ENCODE results near the gene SLC30A2.

Gene SLC30A2

GRCh38 chr1:26066160-26066559 lies 20.2 kb upstream of the SLC30A2 start:
- Histone ChIP-seq H3K79me2 (no peaks in the 10 kb centered on the region), H3K4me1 (no peaks in the 10 kb centered on the region), H3K27me3 (ENCODE audit: control insufficient read depth, insufficient read depth, low read length) (no peaks in the 10 kb centered on the region), H3K27ac (no peak overlapping the region), H3K36me3 (ENCODE audit: control insufficient read depth, insufficient read depth, low read length) (no peaks in the 10 kb centered on the region), H3K9ac (no peak overlapping the region), H3K4me3 (ENCODE audit: low read depth, low read length) (no peak overlapping the region), H2AFZ (no peak overlapping the region), H3K4me2 (ENCODE audit: low read length) (no peak overlapping the region), H3K9me3 (ENCODE audit: control insufficient read depth, low read length) (no peaks in the 10 kb centered on the region)
- no peak for TF ChIP-seq CTCF (IDR thresholded peaks at IDR 0.05)

GRCh38 chr1:26064553-26064952 lies 18.6 kb upstream of the SLC30A2 start:
- Histone ChIP-seq H2AFZ (no peak overlapping the region), H3K36me3 (ENCODE audit: control insufficient read depth, insufficient read depth, low read length) (no peaks in the 10 kb centered on the region), H3K27me3 (ENCODE audit: control insufficient read depth, insufficient read depth, low read length) (no peaks in the 10 kb centered on the region), H3K4me3 (ENCODE audit: low read depth, low read length) (no peak overlapping the region), H3K4me1 (no peaks in the 10 kb centered on the region), H3K9me3 (ENCODE audit: control insufficient read depth, low read length) (no peaks in the 10 kb centered on the region), H3K79me2 (no peaks in the 10 kb centered on the region), H3K27ac (no peak overlapping the region), H3K9ac (no peak overlapping the region), H3K4me2 (ENCODE audit: low read length) (no peak overlapping the region)
- TF ChIP-seq CTCF (IDR thresholded peaks at IDR 0.05) = no peak

GRCh38 chr1:26060832-26061574 lies 15.1 kb upstream of the SLC30A2 start:
- H3K27ac ChIP-seq = no peak overlapping the region

GRCh38 chr1:26059906-26060305 lies 14.0 kb upstream of the SLC30A2 start:
- Histone ChIP-seq H3K9me3 (ENCODE audit: control insufficient read depth, low read length) (no peaks in the 10 kb centered on the region), H3K27me3 (ENCODE audit: control insufficient read depth, insufficient read depth, low read length) (no peaks in the 10 kb centered on the region), H3K36me3 (ENCODE audit: control insufficient read depth, insufficient read depth, low read length) (no peaks in the 10 kb centered on the region), H3K79me2 (no peaks in the 10 kb centered on the region), H3K9ac (no peak overlapping the region), H3K4me2 (ENCODE audit: low read length) (no peak overlapping the region), H3K4me1 (no peaks in the 10 kb centered on the region), H3K4me3 (ENCODE audit: low read depth, low read length) (no peak overlapping the region), H3K27ac (no peak overlapping the region), H2AFZ (no peak overlapping the region)
- TF ChIP-seq CTCF (IDR thresholded peaks at IDR 0.05) = no peak

More at GRCh38 chr1:26060832-26061574, 15.1 kb upstream of the SLC30A2 start:
- Histone ChIP-seq H3K9me3 (ENCODE audit: control insufficient read depth, low read length) (no peaks in the 10 kb centered on the region), H3K27me3 (ENCODE audit: control insufficient read depth, insufficient read depth, low read length) (no peaks in the 10 kb centered on the region), H2AFZ (no peak overlapping the region), H3K4me1 (no peaks in the 10 kb centered on the region), H3K9ac (no peak overlapping the region), H3K36me3 (ENCODE audit: control insufficient read depth, insufficient read depth, low read length) (no peaks in the 10 kb centered on the region), H3K4me3 (ENCODE audit: low read depth, low read length) (no peak overlapping the region), H3K4me2 (ENCODE audit: low read length) (no peak overlapping the region), H3K79me2 (no peaks in the 10 kb centered on the region)
- no peak for TF ChIP-seq CTCF (IDR thresholded peaks at IDR 0.05)

GRCh38 chr1:26058052-26058595 lies 12.2 kb upstream of the SLC30A2 start:
- H2AFZ ChIP-seq = no peak overlapping the region
- no peaks in the 10 kb centered on the region for H3K27me3 ChIP-seq (ENCODE audit: control insufficient read depth, insufficient read depth, low read length)
- H3K36me3 ChIP-seq (ENCODE audit: control insufficient read depth, insufficient read depth, low read length) = no peaks in the 10 kb centered on the region
- no peak overlapping the region for H3K27ac ChIP-seq
- H3K79me2 ChIP-seq = no peaks in the 10 kb centered on the region
- H3K4me1 ChIP-seq = no peaks in the 10 kb centered on the region
- no peak overlapping the region for H3K4me3 ChIP-seq (ENCODE audit: low read depth, low read length)
- no peak overlapping the region for H3K4me2 ChIP-seq (ENCODE audit: low read length)
- no peaks in the 10 kb centered on the region for H3K9me3 ChIP-seq (ENCODE audit: control insufficient read depth, low read length)
- no peak overlapping the region for H3K9ac ChIP-seq
- TF ChIP-seq CTCF (IDR thresholded peaks at IDR 0.05) = no peak

All from parathyroid adenoma (tissue), 2 donors.